ENCODE data around the gene FGD1. TPM values are rescaled to one million over a fixed set of nuclear protein-coding genes. Genes with fewer than 3 reads are reported as not detected.

The FGD1 gene
- total and polyA plus RNA-seq, 4 experiments from 2014 or later: 0.11 to 1.2 (median 0.80) TPM; not detected in 1

- Histone ChIP-seq H3K27me3 (ENCODE audit: insufficient read depth, low read length) (no peaks in the 10 kb centered on the region), H3K4me3 (ENCODE audit: low read length in 2 of 2) (peak within 1 kb of the TSS; percentile 69 to 81), H3K4me1 (ENCODE audit: insufficient read depth, low read length) (peaks cover 26% of the 10 kb centered on the region), H3K9me3 (ENCODE audit: control insufficient read depth in 1 of 2, low read length in 2 of 2) (no peaks in the 10 kb centered on the region), H3K36me3 (ENCODE audit: insufficient read depth, low read length) (peaks cover 11% of the 10 kb centered on the region), H3K27ac (ENCODE audit: low read depth, low read length) (peak within 1 kb of the TSS; percentile 75)
- DNase-seq: peak; percentile 76 to 88 (median 80)
- intact Hi-C loops (cut with micrococcal nuclease): loop anchor here (1.0 to 10.0 kb wide), 5 partner anchors 90 to 396 kb away; partner anchors contain the start of genes FAM120C, GNL3L, MAGED2 and PHF8
- H3K36me3 Mint-ChIP-seq: peaks cover 4 to 35% of the 10 kb centered on the region in 2 donors
- peak within 1 kb of the TSS; percentile 84 to 92 (median 90) for H3K27ac Mint-ChIP-seq
- ChIA-PET POLR2A (ENCODE audit: partially characterized antibody) (interaction anchor here (0.6 to 2.8 kb wide), 9 partner anchors 9 to 1215 kb away, joined by 3 to 21 read pairs (median 7); partner anchors contain the start of genes APEX2, FAM120C, GNL3L and PHF8), CTCF (ENCODE audit: partially characterized antibody) (interaction anchor here (1.5 kb wide), 1 partner anchor 90 kb away, joined by 3 read pairs; the partner anchor contains the start of gene GNL3L)
- H3K4me3 Mint-ChIP-seq: peak within 1 kb of the TSS; percentile 86 to 97 (median 93)
- H3K9me3 Mint-ChIP-seq: no peaks in the 10 kb centered on the region
- H3K27me3 Mint-ChIP-seq: no peaks in the 10 kb centered on the region
- peaks cover 15 to 35% (median 25%) of the 10 kb centered on the region in 4 donors for H3K4me1 Mint-ChIP-seq
Measured at GRCh38 chrX:54439960-54440871, 55.8 kb downstream of the FGD1 start, which contains the start of gene TSR2. Gene TSR2 (plus strand): TSS chrX:54440404. CDS start chrX:54440422, 18 bp downstream.

GRCh38 chrX:54435121-54435520 is 60.9 kb downstream of the FGD1 start:
- Histone ChIP-seq H3K9me3 (ENCODE audit: control insufficient read depth in 1 of 2, low read length in 2 of 2) (no peaks in the 10 kb centered on the region), H3K27me3 (ENCODE audit: insufficient read depth, low read length) (no peaks in the 10 kb centered on the region), H3K4me3 (ENCODE audit: low read length in 2 of 2) (no peak overlapping the region), H3K27ac (ENCODE audit: low read depth, low read length) (no peak overlapping the region), H3K36me3 (ENCODE audit: insufficient read depth, low read length) (no peaks in the 10 kb centered on the region), H3K4me1 (ENCODE audit: insufficient read depth, low read length) (peaks cover 5% of the 10 kb centered on the region)
- POLR2A ChIA-PET (ENCODE audit: partially characterized antibody): interaction anchor here (0.5 to 1.0 kb wide), 2 partner anchors 38 to 392 kb away, joined by 3 read pairs; no protein-coding TSS in a partner anchor
- Mint-ChIP-seq H3K27me3 (no peaks in the 10 kb centered on the region), H3K27ac (no peak overlapping the region), H3K4me1 (peaks cover 4 to 6% (median 5%) of the 10 kb centered on the region in 4 donors), H3K9me3 (no peaks in the 10 kb centered on the region), H3K36me3 (peaks cover 0 to under 1% of the 10 kb centered on the region in 2 donors), H3K4me3 (no peak overlapping the region)
- intact Hi-C loops (cut with micrococcal nuclease): no loop called here
- CTCF ChIA-PET (ENCODE audit: partially characterized antibody): no interaction called here
- DNase-seq: no peak

- Histone ChIP-seq H3K27me3 (ENCODE audit: insufficient read depth, low read length) (no peaks in the 10 kb centered on the region), H3K36me3 (ENCODE audit: insufficient read depth, low read length) (no peaks in the 10 kb centered on the region), H3K4me3 (ENCODE audit: low read length in 2 of 2) (no peak overlapping the region), H3K27ac (ENCODE audit: low read depth, low read length) (no peak overlapping the region), H3K4me1 (ENCODE audit: insufficient read depth, low read length) (no peaks in the 10 kb centered on the region), H3K9me3 (ENCODE audit: control insufficient read depth in 1 of 2, low read length in 2 of 2) (no peaks in the 10 kb centered on the region)
- Mint-ChIP-seq H3K9me3 (no peaks in the 10 kb centered on the region), H3K4me3 (no peak overlapping the region), H3K27me3 (peaks cover 2 to 5% of the 10 kb centered on the region in 2 donors), H3K27ac (no peak overlapping the region), H3K4me1 (no peaks in the 10 kb centered on the region), H3K36me3 (no peaks in the 10 kb centered on the region)
- no peak for DNase-seq
- ChIA-PET POLR2A (ENCODE audit: partially characterized antibody) (interaction anchor here (1.1 kb wide), 1 partner anchor 9 kb away, joined by 3 read pairs; the partner anchor contains the start of gene TSR2), CTCF (ENCODE audit: partially characterized antibody) (no interaction called here)
- intact Hi-C loops (cut with micrococcal nuclease): no loop called here
Measured at GRCh38 chrX:54430519-54430918, 65.5 kb downstream of the FGD1 start.

- Mint-ChIP-seq H3K27me3 (peaks cover 2 to 5% of the 10 kb centered on the region in 2 donors), H3K9me3 (no peaks in the 10 kb centered on the region), H3K4me3 (no peak overlapping the region), H3K4me1 (no peaks in the 10 kb centered on the region), H3K27ac (no peak overlapping the region), H3K36me3 (no peaks in the 10 kb centered on the region)
- H3K27me3 ChIP-seq (ENCODE audit: insufficient read depth, low read length): no peaks in the 10 kb centered on the region
- intact Hi-C loops (cut with micrococcal nuclease): no loop called here
- H3K9me3 ChIP-seq (ENCODE audit: control insufficient read depth in 1 of 2, low read length in 2 of 2): no peaks in the 10 kb centered on the region
- ChIA-PET POLR2A (ENCODE audit: partially characterized antibody) (no interaction called here), CTCF (ENCODE audit: partially characterized antibody) (no interaction called here)
- no peak overlapping the region for H3K4me3 ChIP-seq (ENCODE audit: low read length in 2 of 2)
- H3K4me1 ChIP-seq (ENCODE audit: insufficient read depth, low read length): no peaks in the 10 kb centered on the region
- no peak overlapping the region for H3K27ac ChIP-seq (ENCODE audit: low read depth, low read length)
- H3K36me3 ChIP-seq (ENCODE audit: insufficient read depth, low read length): no peaks in the 10 kb centered on the region
- no peak for DNase-seq
Measured at GRCh38 chrX:54427837-54428424, 68.1 kb downstream of the FGD1 start.

- Histone ChIP-seq H3K36me3 (ENCODE audit: insufficient read depth, low read length) (no peaks in the 10 kb centered on the region), H3K27ac (ENCODE audit: low read depth, low read length) (no peak overlapping the region), H3K27me3 (ENCODE audit: insufficient read depth, low read length) (no peaks in the 10 kb centered on the region), H3K4me1 (ENCODE audit: insufficient read depth, low read length) (no peaks in the 10 kb centered on the region), H3K9me3 (ENCODE audit: control insufficient read depth in 1 of 2, low read length in 2 of 2) (no peaks in the 10 kb centered on the region), H3K4me3 (ENCODE audit: low read length in 2 of 2) (no peak overlapping the region)
- no peak for DNase-seq
- intact Hi-C loops (cut with micrococcal nuclease): loop anchor here (2.0 kb wide), 1 partner anchor 363 kb away; no protein-coding TSS in a partner anchor
- no peaks in the 10 kb centered on the region for H3K9me3 Mint-ChIP-seq
- H3K4me1 Mint-ChIP-seq: no peaks in the 10 kb centered on the region
- peaks cover 3 to 6% of the 10 kb centered on the region in 2 donors for H3K27me3 Mint-ChIP-seq
- ChIA-PET CTCF (ENCODE audit: partially characterized antibody) (no interaction called here), POLR2A (ENCODE audit: partially characterized antibody) (no interaction called here)
- no peak overlapping the region for H3K27ac Mint-ChIP-seq
- H3K4me3 Mint-ChIP-seq: no peak overlapping the region
- H3K36me3 Mint-ChIP-seq: no peaks in the 10 kb centered on the region
Measured at GRCh38 chrX:54423161-54423888, 72.7 kb downstream of the FGD1 start.

GRCh38 chrX:54422168-54422567 is 73.9 kb downstream of the FGD1 start:
- Mint-ChIP-seq H3K4me3 (no peak overlapping the region), H3K9me3 (no peaks in the 10 kb centered on the region), H3K4me1 (no peaks in the 10 kb centered on the region), H3K36me3 (no peaks in the 10 kb centered on the region), H3K27ac (no peak overlapping the region), H3K27me3 (peaks cover 5 to 7% of the 10 kb centered on the region in 2 donors)
- intact Hi-C loops (cut with micrococcal nuclease): loop anchor here (2.0 kb wide), 1 partner anchor 365 kb away; no protein-coding TSS in a partner anchor
- no peak overlapping the region for H3K4me3 ChIP-seq (ENCODE audit: low read length in 2 of 2)
- POLR2A ChIA-PET (ENCODE audit: partially characterized antibody): no interaction called here
- no peaks in the 10 kb centered on the region for H3K27me3 ChIP-seq (ENCODE audit: insufficient read depth, low read length)
- no peaks in the 10 kb centered on the region for H3K36me3 ChIP-seq (ENCODE audit: insufficient read depth, low read length)
- H3K27ac ChIP-seq (ENCODE audit: low read depth, low read length): no peak overlapping the region
- H3K4me1 ChIP-seq (ENCODE audit: insufficient read depth, low read length): no peaks in the 10 kb centered on the region
- no peak for DNase-seq
- H3K9me3 ChIP-seq (ENCODE audit: control insufficient read depth in 1 of 2, low read length in 2 of 2): no peaks in the 10 kb centered on the region
- CTCF ChIA-PET (ENCODE audit: partially characterized antibody): no interaction called here

Measured in CD4-positive, alpha-beta memory T cell (primary cell).